Heart left ventricle (tissue), 13 donors: ENCODE measurements around the gene LPIN1.

ENCODE experiments used
- CTCF ChIP-seq, 12 donors: fragments of 200-600 bp; sonication (generic) in 4 of 12; IDR thresholded peaks; one replicate each; pipeline versions ENCODE4 v1.5.0 to v1.8.0; 2018 to 2022; ENCODE audit warnings: antibody characterized with exemption in 12 of 12, mild to moderate bottlenecking in 5 of 12
- POLR2A ChIP-seq, 2 donors: fragments of 450-650 bp; IDR thresholded peaks; one replicate each; pipeline ENCODE4 v1.6.1; 2017; ENCODE audit warnings: antibody characterized with exemption in 2 of 2, mild to moderate bottlenecking in 2 of 2, moderate library complexity in 2 of 2
- donor health status: ischemic (EF 13 %, LVEDD 7.1; RV severe dilation, severe dysfunction).
- donor health status: DM: no; HTN: yes; CAD: no.
- donor health status: DM: no; HTN: no; CAD: no.
- donor health status: ischemic (EF 25% LVEDD 6.9; RV normal size, moderate dysfunction).
- donor health status: ischemic (EF 25% LVEDD 5.7; RV mildly dilated, moderate dysfunction).
- donor health status: ischemic (EF 35%, LVEDD 5.7; RV mildly dilated, moderate dysfunction).
- donor health status: nonischemic (EF 11% LVEDD 7.7; RV severe dilation, severe dysfunction).
- donor health status: DM: yes; HTN: yes; CAD: no.
- donor health status: PGD.
- donor health status: ischemic (EF 29% LVEDD 5.4; RV normal size, mild dysfunction).
- donor health status: nonischemic (EF 23%, LVEDD 6.1; RV moderate dilation, normal function).

- no peak for TF ChIP-seq CTCF (IDR thresholded peaks at IDR 0.05)
- no peak for TF ChIP-seq POLR2A (IDR thresholded peaks at IDR 0.05)
These were observed 126.0 kb downstream of the LPIN1 start for GRCh38 chr2:11872247-11872947.
